Measurements from ENCODE around the gene YBX2. TPM values are rescaled to one million over a fixed set of nuclear protein-coding genes. Genes with fewer than 3 reads are reported as not detected.

YBX2 gene
- total RNA-seq, 3 donors from 2014 or later: 2.6 to 3.0 (median 2.9) TPM

- Histone ChIP-seq H3K27ac (no peak overlapping the region), H3K4me3 (no peak overlapping the region), H3K27me3 (no peaks in the 10 kb centered on the region), H3K9me3 (no peaks in the 10 kb centered on the region), H3K4me1 (no peaks in the 10 kb centered on the region), H3K36me3 (no peaks in the 10 kb centered on the region)
- no peak for TF ChIP-seq CTCF (IDR thresholded peaks at IDR 0.05)
- intact Hi-C loops (cut with DNase I; ENCODE audit: low total_unique reads): no loop called here
- DNase-seq (ENCODE audit: low spot score in 2 of 2): no peak
Measured at GRCh38 chr17:7322520-7323194, 28.2 kb upstream of the YBX2 start.

GRCh38 chr17:7321466-7321865 lies 27.0 kb upstream of the YBX2 start:
- no peak for TF ChIP-seq POLR2A (IDR thresholded peaks at IDR 0.05)
- TF ChIP-seq POLR2AphosphoS5 (IDR thresholded peaks at IDR 0.05): no peak
- H3K4me1 ChIP-seq: no peaks in the 10 kb centered on the region
- H3K36me3 ChIP-seq: no peaks in the 10 kb centered on the region
- H3K9me3 ChIP-seq: no peaks in the 10 kb centered on the region
- intact Hi-C loops (cut with DNase I; ENCODE audit: low total_unique reads): no loop called here
- no peaks in the 10 kb centered on the region for H3K27me3 ChIP-seq
- no peak overlapping the region for H3K4me3 ChIP-seq
- DNase-seq (ENCODE audit: low spot score in 2 of 2): no peak
- H3K27ac ChIP-seq: no peak overlapping the region

GRCh38 chr17:7318121-7318860 lies 23.9 kb upstream of the YBX2 start:
- intact Hi-C loops (cut with DNase I; ENCODE audit: low total_unique reads): no loop called here
- Histone ChIP-seq H3K9me3 (no peaks in the 10 kb centered on the region), H3K36me3 (no peaks in the 10 kb centered on the region), H3K4me3 (no peak overlapping the region), H3K27ac (no peak overlapping the region), H3K27me3 (no peaks in the 10 kb centered on the region), H3K4me1 (peaks cover 0 to 11% of the 10 kb centered on the region in 2 donors)
- DNase-seq (ENCODE audit: low spot score in 2 of 2): no peak
- no peak for TF ChIP-seq POLR2AphosphoS5 (IDR thresholded peaks at IDR 0.05)
- no peak for TF ChIP-seq POLR2A (IDR thresholded peaks at IDR 0.05)

GRCh38 chr17:7317161-7317803 lies 22.8 kb upstream of the YBX2 start:
- Histone ChIP-seq H3K36me3 (no peaks in the 10 kb centered on the region), H3K4me3 (no peak overlapping the region), H3K27ac (no peak overlapping the region), H3K9me3 (no peaks in the 10 kb centered on the region), H3K27me3 (no peaks in the 10 kb centered on the region), H3K4me1 (peaks cover 0 to 11% of the 10 kb centered on the region in 2 donors)
- intact Hi-C loops (cut with DNase I; ENCODE audit: low total_unique reads): no loop called here
- no peak for DNase-seq (ENCODE audit: low spot score in 2 of 2)
- TF ChIP-seq POLR2AphosphoS5 (IDR thresholded peaks at IDR 0.05) (no peak), POLR2A (IDR thresholded peaks at IDR 0.05) (no peak), CTCF (IDR thresholded peaks at IDR 0.05) (no peak)

GRCh38 chr17:7315570-7316235 lies 21.3 kb upstream of the YBX2 start:
- DNase-seq (ENCODE audit: low spot score in 2 of 2): peak; percentile 66 to 69
- Histone ChIP-seq H3K36me3 (no peaks in the 10 kb centered on the region), H3K4me3 (peak overlapping the region; percentile 80 to 96 (median 86)), H3K4me1 (peaks cover 0 to 11% of the 10 kb centered on the region in 2 donors), H3K9me3 (no peaks in the 10 kb centered on the region), H3K27ac (peak overlapping the region; percentile 97 to 98), H3K27me3 (no peaks in the 10 kb centered on the region)
- TF ChIP-seq POLR2A (IDR thresholded peaks at IDR 0.05) (peak; percentile 4), CTCF (IDR thresholded peaks at IDR 0.05) (no peak), POLR2AphosphoS5 (IDR thresholded peaks at IDR 0.05) (no peak)
- intact Hi-C loops (cut with DNase I; ENCODE audit: low total_unique reads): no loop called here
